WERI-Rb-1 (cell line): Measurements from ENCODE around the gene CDKL4.

Experiments used
- DNase-seq: peaks from one replicate; pipeline ENCODE4 v3.0.0-alpha.2; 2020
- H3K27ac ChIP-seq: fragments of 250-450 bp; sonication (Bioruptor Pico); 2 replicates; pipeline ENCODE4 v1.5.1; 2020; ENCODE audit warnings: mild to moderate bottlenecking, moderate library complexity
- H3K27me3 ChIP-seq: fragments of 250-450 bp; sonication (Bioruptor Pico); 2 replicates; pipeline ENCODE4 v1.5.1; 2021; ENCODE audit warnings: mild to moderate bottlenecking, low read depth, moderate library complexity; ENCODE audit not compliant: insufficient read depth, severe bottlenecking
- H3K36me3 ChIP-seq: fragments of 250-450 bp; sonication (Bioruptor Pico); 2 replicates; pipeline ENCODE4 v1.5.1; 2020; ENCODE audit warnings: mild to moderate bottlenecking, moderate library complexity
- H3K4me3 ChIP-seq: 2 replicates; pipeline ENCODE4 v1.5.1; 2011; ENCODE audit warnings: low read depth, mild to moderate bottlenecking, control low read depth, low read length
- H3K9me3 ChIP-seq: fragments of 250-450 bp; sonication (Bioruptor Pico); 2 replicates; pipeline ENCODE4 v1.5.1; 2021; ENCODE audit warnings: mild to moderate bottlenecking, moderate library complexity; ENCODE audit not compliant: severe bottlenecking
- TF ChIP-seq, protein P1 (sequence below): IDR thresholded peaks from 2 replicates; pipeline ENCODE4 v1.5.1; 2011; ENCODE audit warnings: low read depth, mild to moderate bottlenecking, control low read depth, inconsistent platforms, low read length

CDKL4 gene

DNA sequence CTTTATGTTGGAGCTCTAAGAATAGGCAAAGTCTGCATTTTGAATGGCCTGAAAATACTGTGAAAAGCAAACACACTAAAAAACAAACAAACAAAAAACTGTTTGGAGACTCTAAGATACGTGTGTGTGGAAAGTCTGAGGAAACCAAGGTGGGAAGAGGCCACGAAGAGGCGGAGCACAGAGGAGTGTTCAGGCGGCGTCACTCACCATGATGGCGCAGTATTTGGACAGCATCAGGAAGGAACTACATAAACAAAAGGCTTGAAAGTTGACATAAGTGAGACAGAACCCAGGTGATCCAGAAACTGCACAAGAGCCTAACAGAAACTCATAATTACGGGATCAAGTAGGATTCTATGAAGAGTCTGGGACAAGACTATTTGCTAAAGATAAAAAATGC, 72.1 kb downstream of the CDKL4 start:
- DNase-seq, result no peak
- TF ChIP-seq, protein P1, sequence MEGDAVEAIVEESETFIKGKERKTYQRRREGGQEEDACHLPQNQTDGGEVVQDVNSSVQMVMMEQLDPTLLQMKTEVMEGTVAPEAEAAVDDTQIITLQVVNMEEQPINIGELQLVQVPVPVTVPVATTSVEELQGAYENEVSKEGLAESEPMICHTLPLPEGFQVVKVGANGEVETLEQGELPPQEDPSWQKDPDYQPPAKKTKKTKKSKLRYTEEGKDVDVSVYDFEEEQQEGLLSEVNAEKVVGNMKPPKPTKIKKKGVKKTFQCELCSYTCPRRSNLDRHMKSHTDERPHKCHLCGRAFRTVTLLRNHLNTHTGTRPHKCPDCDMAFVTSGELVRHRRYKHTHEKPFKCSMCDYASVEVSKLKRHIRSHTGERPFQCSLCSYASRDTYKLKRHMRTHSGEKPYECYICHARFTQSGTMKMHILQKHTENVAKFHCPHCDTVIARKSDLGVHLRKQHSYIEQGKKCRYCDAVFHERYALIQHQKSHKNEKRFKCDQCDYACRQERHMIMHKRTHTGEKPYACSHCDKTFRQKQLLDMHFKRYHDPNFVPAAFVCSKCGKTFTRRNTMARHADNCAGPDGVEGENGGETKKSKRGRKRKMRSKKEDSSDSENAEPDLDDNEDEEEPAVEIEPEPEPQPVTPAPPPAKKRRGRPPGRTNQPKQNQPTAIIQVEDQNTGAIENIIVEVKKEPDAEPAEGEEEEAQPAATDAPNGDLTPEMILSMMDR, result no peak
- no peaks in the 10 kb centered on the region for H3K27me3 ChIP-seq
- no peaks in the 10 kb centered on the region for H3K9me3 ChIP-seq
- no peaks in the 10 kb centered on the region for H3K36me3 ChIP-seq
- H3K27ac ChIP-seq, result no peak overlapping the region
- H3K4me3 ChIP-seq, result no peak overlapping the region

DNA sequence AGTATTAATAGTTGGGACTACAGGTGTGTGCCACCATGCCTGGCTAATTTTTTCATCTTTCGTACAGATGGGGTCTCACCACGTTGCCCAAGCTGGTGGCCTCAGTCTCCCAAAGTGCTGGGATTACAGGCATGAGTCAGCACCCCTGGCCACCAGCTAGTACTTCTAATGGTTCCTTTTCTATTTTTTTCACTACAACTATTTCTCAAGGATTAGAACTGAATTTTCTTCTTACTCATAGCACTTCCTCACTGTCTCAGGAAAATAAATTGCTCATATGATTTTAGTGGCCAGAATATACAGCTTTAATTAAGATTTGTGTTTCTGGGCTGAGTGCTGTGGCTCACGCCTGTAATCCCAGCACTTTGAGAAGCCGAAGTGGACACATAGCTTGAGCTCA, 79.7 kb downstream of the CDKL4 start:
- TF ChIP-seq, protein P1, result no peak
- Histone ChIP-seq H3K27me3 (no peaks in the 10 kb centered on the region), H3K4me3 (no peak overlapping the region), H3K36me3 (no peaks in the 10 kb centered on the region), H3K27ac (no peak overlapping the region), H3K9me3 (no peaks in the 10 kb centered on the region)
- DNase-seq, result no peak

DNA sequence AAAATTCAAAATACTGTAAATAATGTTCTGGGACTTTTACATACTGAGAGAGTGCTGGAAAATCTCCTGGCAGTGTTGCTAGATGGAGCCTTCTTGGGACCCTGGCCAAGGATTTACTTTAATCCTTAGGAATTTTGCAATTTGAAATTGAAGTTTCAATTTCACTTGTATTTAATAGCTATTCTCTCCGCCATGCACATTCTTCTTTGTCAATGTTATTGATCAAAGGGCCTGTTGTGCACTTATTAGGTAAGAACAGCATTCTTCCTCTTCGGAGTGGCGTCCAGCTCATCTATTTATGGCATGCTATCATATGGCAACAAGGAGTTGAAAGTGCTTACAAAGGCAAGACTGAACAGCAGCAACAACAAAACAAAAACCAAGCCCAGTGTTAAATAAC, 82.8 kb downstream of the CDKL4 start:
- TF ChIP-seq, protein P1, result no peak
- no peaks in the 10 kb centered on the region for H3K27me3 ChIP-seq
- no peaks in the 10 kb centered on the region for H3K36me3 ChIP-seq
- no peaks in the 10 kb centered on the region for H3K9me3 ChIP-seq
- no peak overlapping the region for H3K4me3 ChIP-seq
- no peak for DNase-seq
- H3K27ac ChIP-seq, result no peak overlapping the region

DNA sequence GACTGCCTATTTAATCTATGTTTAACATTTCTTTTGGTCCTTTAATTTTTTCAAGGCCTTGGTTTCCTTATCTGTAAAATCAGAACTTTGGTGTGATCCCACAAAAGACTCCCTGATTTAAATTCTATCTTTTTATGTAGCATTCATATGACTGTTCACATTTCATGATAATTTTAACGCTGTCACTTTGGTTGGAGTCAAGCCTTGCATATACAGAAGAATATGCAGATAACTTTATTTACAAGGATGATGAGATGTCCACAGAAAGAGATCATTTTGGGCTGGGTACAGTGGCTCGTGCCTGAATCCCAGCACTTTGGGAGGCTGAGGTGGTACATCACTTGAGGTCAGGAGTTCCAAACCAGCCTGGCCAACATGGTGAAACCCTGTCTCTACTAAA, 84.5 kb downstream of the CDKL4 start:
- no peak overlapping the region for H3K27ac ChIP-seq
- no peaks in the 10 kb centered on the region for H3K27me3 ChIP-seq
- H3K4me3 ChIP-seq, result no peak overlapping the region
- TF ChIP-seq, protein P1, result no peak
- no peak for DNase-seq
- no peaks in the 10 kb centered on the region for H3K36me3 ChIP-seq
- no peaks in the 10 kb centered on the region for H3K9me3 ChIP-seq

DNA sequence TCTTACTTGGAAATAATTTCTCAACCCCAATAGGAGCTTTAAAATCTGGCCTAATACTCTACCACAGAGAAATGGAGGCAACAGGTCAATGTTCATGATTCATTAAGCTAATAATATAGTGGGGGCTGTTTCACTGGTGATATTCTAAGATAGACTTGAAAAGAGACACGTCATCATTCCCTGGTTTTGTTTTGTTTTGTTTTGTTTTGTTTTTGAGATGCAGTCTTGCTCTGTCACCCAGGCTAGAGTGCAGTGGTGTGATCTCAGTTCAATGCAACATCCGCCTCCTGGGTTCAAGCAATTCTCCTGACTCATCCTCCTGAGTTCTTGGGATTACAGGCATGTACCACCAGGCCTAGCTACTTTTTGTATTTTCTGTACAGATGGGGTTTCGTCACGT, 85.4 kb downstream of the CDKL4 start:
- H3K27me3 ChIP-seq, result no peaks in the 10 kb centered on the region
- H3K27ac ChIP-seq, result no peak overlapping the region
- TF ChIP-seq, protein P1, result no peak
- no peaks in the 10 kb centered on the region for H3K36me3 ChIP-seq
- no peak for DNase-seq
- no peaks in the 10 kb centered on the region for H3K9me3 ChIP-seq
- no peak overlapping the region for H3K4me3 ChIP-seq

DNA sequence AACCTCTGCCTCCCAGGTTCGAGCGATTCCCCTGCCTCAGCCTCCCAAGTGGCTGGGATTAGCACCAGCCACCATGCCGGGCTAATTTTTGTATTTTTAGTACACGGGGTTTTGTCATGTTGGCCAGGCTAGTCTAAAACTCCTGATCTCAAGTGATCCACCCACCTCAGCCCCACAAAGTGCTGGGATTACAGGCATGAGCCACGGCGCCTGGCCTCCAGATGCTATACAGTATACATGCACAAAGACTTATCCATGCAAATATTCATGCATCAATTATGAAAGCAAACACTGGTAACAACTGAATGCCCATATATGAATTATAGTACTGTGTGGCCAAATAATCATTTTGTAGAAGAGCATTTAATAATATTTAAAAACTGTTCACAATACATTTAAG, 86.9 kb downstream of the CDKL4 start:
- Histone ChIP-seq H3K27ac (no peak overlapping the region), H3K36me3 (no peaks in the 10 kb centered on the region), H3K4me3 (no peak overlapping the region), H3K27me3 (no peaks in the 10 kb centered on the region), H3K9me3 (no peaks in the 10 kb centered on the region)
- no peak for DNase-seq
- TF ChIP-seq, protein P1, result no peak
